Skeletal muscle tissue (tissue), 5 donors: ENCODE results near the gene TMBIM6. TPM values are rescaled to one million over a fixed set of nuclear protein-coding genes. Genes with fewer than 3 reads are reported as not detected.

Experiments
- H3K27ac ChIP-seq: one replicate; pipeline ENCODE4 v1.7.0; 2013; ENCODE audit warnings: mild to moderate bottlenecking, low read depth, low read length, inconsistent platforms
- H3K27me3 ChIP-seq, 3 donors: one replicate each; pipeline ENCODE4 v1.7.0; 2013; ENCODE audit warnings: low read length in 3 of 3; ENCODE audit not compliant: control insufficient read depth in 3 of 3, insufficient read depth in 3 of 3
- H3K36me3 ChIP-seq, 3 donors: one replicate each; pipeline ENCODE4 v1.7.0; 2013; ENCODE audit warnings: low read length in 3 of 3; ENCODE audit not compliant: control insufficient read depth in 3 of 3, insufficient read depth in 3 of 3
- H3K4me1 ChIP-seq, 3 donors: one replicate each; pipeline ENCODE4 v1.7.0; 2013; ENCODE audit warnings: low read length in 3 of 3, mild to moderate bottlenecking in 3 of 3; ENCODE audit not compliant: control insufficient read depth in 3 of 3, insufficient read depth in 3 of 3
- H3K4me3 ChIP-seq, 3 donors: one replicate each; pipeline ENCODE4 v1.7.0; 2013; ENCODE audit warnings: low read length in 3 of 3
- H3K9ac ChIP-seq, 3 donors: one replicate each; pipeline ENCODE4 v1.7.0; 2013; ENCODE audit warnings: low read length in 3 of 3, mild to moderate bottlenecking in 3 of 3, moderate library complexity in 2 of 3, low read depth in 1 of 3
- H3K9me3 ChIP-seq, 3 donors: one replicate each; pipeline ENCODE4 v1.7.0; 2013; ENCODE audit warnings: low read length in 3 of 3; ENCODE audit not compliant: control insufficient read depth in 3 of 3
- small RNA-seq: library from RNA; depleted of rRNA; stranded (forward); fragments of <200 nt; gene quantifications from one replicate; pipeline ENCODE3, GENCODE V24; 2014
- total RNA-seq: library from RNA; depleted of rRNA; stranded (reverse); fragments of >200 nt; gene quantifications from one replicate; pipeline ENCODE4 v1.2.3, GENCODE V29; 2014
- donor health status: Osteomylitis.

TMBIM6 gene
- total RNA-seq, 1 donor from 2014 or later = 185 TPM

GRCh38 chr12:49811136-49811535 is 69.8 kb downstream of the TMBIM6 start:
- H3K27ac ChIP-seq = no peak overlapping the region
- H3K36me3 ChIP-seq = peaks cover 0 to 5% (median 0%) of the 10 kb centered on the region in 3 donors
- peaks cover 26 to 34% (median 34%) of the 10 kb centered on the region in 3 donors for H3K4me1 ChIP-seq
- no peaks in the 10 kb centered on the region for H3K9me3 ChIP-seq
- H3K9ac ChIP-seq = no peak overlapping the region
- H3K4me3 ChIP-seq = no peak overlapping the region
- no peaks in the 10 kb centered on the region for H3K27me3 ChIP-seq

DNA sequence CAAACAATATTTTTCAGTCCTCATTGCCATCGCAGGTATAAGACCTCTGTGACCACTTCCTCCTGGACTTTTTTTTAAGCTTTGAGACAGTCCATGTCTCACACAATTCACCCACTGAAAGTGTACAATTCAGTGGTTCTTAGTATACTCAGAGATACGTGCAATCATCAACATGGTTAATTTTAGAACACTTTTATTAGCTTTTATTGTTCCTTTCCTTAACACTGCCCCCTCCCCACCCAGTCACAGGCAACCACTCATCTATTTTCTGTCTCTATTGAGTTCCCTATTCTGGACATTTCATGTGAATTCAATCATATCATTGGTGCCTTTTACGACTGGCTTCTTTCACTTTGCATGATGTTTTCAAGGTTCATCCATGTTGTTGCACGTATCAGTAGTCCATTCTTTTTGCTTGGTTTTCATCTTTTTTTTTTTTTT is 70.6 kb downstream of the TMBIM6 start:
- no peak overlapping the region for H3K27ac ChIP-seq
- no peaks in the 10 kb centered on the region for H3K9me3 ChIP-seq
- H3K27me3 ChIP-seq = no peaks in the 10 kb centered on the region
- H3K36me3 ChIP-seq = peaks cover 0 to 5% (median 0%) of the 10 kb centered on the region in 3 donors
- peaks cover 26 to 32% (median 27%) of the 10 kb centered on the region in 3 donors for H3K4me1 ChIP-seq
- no peak overlapping the region for H3K9ac ChIP-seq
- H3K4me3 ChIP-seq = no peak overlapping the region

DNA sequence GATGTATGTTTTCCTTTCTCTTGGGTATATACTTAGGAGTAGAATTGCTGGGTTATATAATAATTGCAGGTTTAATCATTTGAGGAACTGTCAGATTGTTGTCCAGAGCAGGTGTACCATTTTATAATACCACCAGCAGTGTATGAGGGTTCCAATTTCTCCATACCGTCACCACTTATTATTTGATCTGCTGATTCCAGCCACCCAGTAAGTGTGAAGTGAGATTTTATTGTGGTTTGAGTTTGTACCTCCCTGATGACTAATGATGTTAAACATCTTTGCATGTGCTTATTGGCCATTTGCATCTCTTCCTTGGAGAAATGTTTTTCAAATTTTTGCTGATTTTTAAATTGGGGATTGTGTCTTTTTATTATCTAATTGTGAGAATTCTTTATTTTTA is 71.8 kb downstream of the TMBIM6 start:
- H3K27ac ChIP-seq = no peak overlapping the region
- H3K4me3 ChIP-seq = no peak overlapping the region
- peaks cover 24 to 28% (median 25%) of the 10 kb centered on the region in 3 donors for H3K4me1 ChIP-seq
- no peak overlapping the region for H3K9ac ChIP-seq
- H3K9me3 ChIP-seq = no peaks in the 10 kb centered on the region
- H3K27me3 ChIP-seq = no peaks in the 10 kb centered on the region
- H3K36me3 ChIP-seq = peaks cover 0 to 2% (median 0%) of the 10 kb centered on the region in 3 donors

Small RNAs within 50 kb of the gene (small RNA-seq; reads per million reads assigned to genes)
- gene AC020612.2 (not detected), gene LSM6P2 (not detected)

Other genes with a start within 250 kb of the TMBIM6 start
- 0.52 TPM for gene KCNH3, start 202.5 kb upstream of the TMBIM6 start, total RNA-seq
- gene MCRS1, start 173.4 kb upstream of the TMBIM6 start, total RNA-seq = 33.9 TPM
- gene FAM186B, start 135.9 kb upstream of the TMBIM6 start, total RNA-seq = not detected
- 7.3 TPM for gene PRPF40B, start 118.0 kb upstream of the TMBIM6 start, total RNA-seq
- gene FMNL3, start 34.2 kb upstream of the TMBIM6 start, total RNA-seq = 19.3 TPM
- 19.3 TPM for gene NCKAP5L, start 86.9 kb downstream of the TMBIM6 start, total RNA-seq
- 6.8 TPM for gene BCDIN3D, start 101.5 kb downstream of the TMBIM6 start, total RNA-seq
- 1.6 TPM for gene FAIM2, start 162.3 kb downstream of the TMBIM6 start, total RNA-seq
- not detected for gene AQP2, start 209.2 kb downstream of the TMBIM6 start, total RNA-seq
- 1.0 TPM for gene AQP5, start 220.3 kb downstream of the TMBIM6 start, total RNA-seq
- 0.52 TPM for gene AQP6, start 231.4 kb downstream of the TMBIM6 start, total RNA-seq